Stomach (tissue), 9 donors: ENCODE measurements around the gene DUSP28. TPM values are rescaled to one million over a fixed set of nuclear protein-coding genes. Genes with fewer than 3 reads are reported as not detected.

Experiments
- DNase-seq, 2 donors: peaks; one replicate each; pipeline versions ENCODE4 v3.0.0 to v3.0.0-alpha.2; 2013 to 2019
- H3K27ac ChIP-seq, 5 donors: fragments of 200-600 bp in 4 of 5; sonication (generic) in 4 of 5; one replicate each; pipeline ENCODE4 v1.5.1; 2013 to 2019; ENCODE audit warnings: mild to moderate bottlenecking in 1 of 5, moderate library complexity in 1 of 5
- H3K27me3 ChIP-seq, 3 donors: fragments of 200-600 bp; sonication (generic); one replicate each; pipeline ENCODE4 v1.5.1; 2017 to 2019; ENCODE audit warnings: mixed run types in 1 of 3
- H3K36me3 ChIP-seq, 4 donors: fragments of 200-600 bp; sonication (generic); 1 replicate in 3 of 4; 2 replicates in 1 of 4; pipeline ENCODE4 v1.5.1; 2016 to 2019
- H3K4me1 ChIP-seq, 4 donors: fragments of 200-600 bp; sonication (generic); one replicate each; pipeline ENCODE4 v1.5.1; 2016 to 2019
- H3K4me3 ChIP-seq, 4 donors: fragments of 200-600 bp; sonication (generic) in 3 of 4; one replicate each; pipeline ENCODE4 v1.5.1; 2016 to 2019; ENCODE audit warnings: mild to moderate bottlenecking in 1 of 4
- H3K9me3 ChIP-seq, 4 donors: fragments of 200-600 bp; sonication (generic); one replicate each; pipeline ENCODE4 v1.5.1; 2016 to 2019
- CTCF ChIP-seq, 7 experiments: fragments of 450-650 bp in 4 of 7; fragments of 200-600 bp in 3 of 7; sonication (generic) in 3 of 7; IDR thresholded peaks; one replicate each; pipeline ENCODE4 v1.5.1; 2016 to 2019; ENCODE audit warnings: antibody characterized with exemption in 7 of 7, control low read depth in 2 of 7, mild to moderate bottlenecking in 1 of 7
- EP300 ChIP-seq: sonication (generic); formaldehyde crosslinking; IDR thresholded peaks from one replicate; pipeline ENCODE4 v1.6.1; 2017; ENCODE audit warnings: antibody characterized with exemption
- POLR2A ChIP-seq, 4 donors: fragments of 450-650 bp; IDR thresholded peaks; one replicate each; pipeline ENCODE4 v1.6.1; 2016; ENCODE audit warnings: antibody characterized with exemption in 4 of 4, control low read depth in 2 of 4, mild to moderate bottlenecking in 1 of 4, moderate library complexity in 1 of 4
- POLR2AphosphoS5 ChIP-seq, 3 donors: sonication (generic); formaldehyde crosslinking; IDR thresholded peaks; one replicate each; pipeline ENCODE4 v1.6.1; 2016; ENCODE audit warnings: antibody characterized with exemption in 3 of 3
- WGBS, 5 donors: extraction: QIAGEN DNeasy Blood & Tissue Kit in 3 of 5; methylation state at CpG; one replicate each; pipeline versions ENCODE4 v1.1.5 to v1.1.7; 2013 to 2018; 5-methylcytosine and 5-hydroxymethylcytosine counted together
- intact Hi-C: fragments of 100-400 bp; cut with DNase I; formaldehyde crosslinking; loops from one replicate; pipeline ENCODE4 v1.15.1; 2023; ENCODE audit warnings: low total_unique reads
- polyA plus RNA-seq, 3 donors: library from polyadenylated mRNA; stranded (reverse); fragments of 200-250 nt; gene quantifications; one replicate each; pipeline ENCODE4 v1.2.3, GENCODE V29; 2013
- total RNA-seq, 5 donors: library from RNA; depleted of rRNA; stranded (reverse); fragments of >200 nt; gene quantifications; one replicate each; pipeline versions ENCODE4 v1.1.0 to v1.2.3, GENCODE V29; 2014 to 2016
- donor health status: healthy with polysubstance abuse.
- donor health status: Bipolar disorder and iron deficiency.
- donor health status: healthy.

Gene DUSP28
- total and polyA plus RNA-seq, 8 donors = 1.3 to 71.5 (median 4.0) TPM

DNA sequence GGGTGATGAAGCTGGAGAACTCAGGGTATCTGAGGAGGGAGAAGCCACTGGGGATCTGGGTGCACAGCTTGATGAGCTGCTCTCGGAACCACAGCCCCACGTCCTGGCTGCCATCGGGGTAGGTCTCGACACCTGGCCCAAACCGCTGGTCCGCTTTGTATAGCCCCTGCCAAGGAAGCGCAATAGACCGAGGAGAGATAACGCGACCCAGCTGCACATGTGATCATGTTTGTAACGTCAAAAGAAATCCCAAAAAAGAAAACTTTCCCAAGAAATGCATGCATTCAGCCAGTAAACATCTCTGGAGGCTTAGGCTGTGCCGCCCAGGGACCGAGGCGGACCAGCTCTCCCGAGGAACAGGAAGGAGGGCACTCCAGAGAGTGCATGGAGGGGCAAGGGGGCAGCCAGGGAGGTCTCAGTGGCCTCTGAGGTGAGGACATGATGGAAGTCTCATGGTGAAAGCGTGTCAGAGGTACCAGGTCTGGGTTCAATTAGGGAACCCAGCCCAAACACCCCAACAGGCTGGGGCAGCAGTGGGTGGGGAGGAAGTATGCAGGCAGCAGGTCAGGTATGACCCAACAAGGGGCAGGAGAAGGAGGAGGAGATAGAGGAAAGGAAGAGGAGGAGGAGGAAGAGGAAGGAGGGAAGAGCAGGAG is 30.7 kb upstream of the DUSP28 start:
- H3K27ac ChIP-seq = no peak overlapping the region
- no peaks in the 10 kb centered on the region for H3K27me3 ChIP-seq
- peaks cover 0 to 55% (median 26%) of the 10 kb centered on the region in 4 donors for H3K9me3 ChIP-seq
- 93 to 97% (median 96%) methylated on average over 16 of the region's 16 CpGs for WGBS, 5 donors
- H3K4me3 ChIP-seq = no peak overlapping the region
- TF ChIP-seq EP300 = no peak
- no peak for TF ChIP-seq POLR2A (IDR thresholded peaks at IDR 0.05)
- TF ChIP-seq POLR2AphosphoS5 (IDR thresholded peaks at IDR 0.05) = no peak
- TF ChIP-seq CTCF (IDR thresholded peaks at IDR 0.05) = no peak
- H3K4me1 ChIP-seq = no peaks in the 10 kb centered on the region
- H3K36me3 ChIP-seq = peaks cover 7 to 75% (median 59%) of the 10 kb centered on the region in 4 donors
- intact Hi-C loops = no loop called here
- no peak for DNase-seq

DNA sequence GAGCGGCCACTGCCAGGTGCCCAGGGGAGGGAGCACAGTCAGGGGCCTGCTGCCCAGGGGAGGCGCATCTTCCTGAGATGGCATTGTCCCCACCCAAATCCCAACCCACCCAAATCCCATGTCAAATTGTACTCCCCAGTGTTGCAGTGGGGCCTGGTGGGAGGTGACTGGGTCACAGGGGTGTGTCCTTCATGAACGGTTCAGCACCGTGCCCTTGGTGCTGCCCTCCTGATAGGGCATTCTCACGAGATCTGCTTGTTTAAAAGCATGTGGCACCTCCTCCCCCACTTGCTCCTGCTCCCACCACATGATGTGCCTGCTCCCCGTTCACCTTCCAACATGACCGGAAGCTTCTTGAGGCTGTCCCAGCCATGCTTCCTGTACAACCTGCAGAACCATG is 30.0 kb upstream of the DUSP28 start:
- H3K9me3 ChIP-seq = peaks cover 0 to 48% (median 23%) of the 10 kb centered on the region in 4 donors
- no peak for TF ChIP-seq POLR2AphosphoS5 (IDR thresholded peaks at IDR 0.05)
- TF ChIP-seq POLR2A (IDR thresholded peaks at IDR 0.05) = no peak
- no peak for TF ChIP-seq EP300
- TF ChIP-seq CTCF (IDR thresholded peaks at IDR 0.05) = no peak

GRCh38 chr2:240531038-240531437 is 29.1 kb upstream of the DUSP28 start:
- TF ChIP-seq POLR2A (IDR thresholded peaks at IDR 0.05) (no peak), EP300 (no peak), POLR2AphosphoS5 (IDR thresholded peaks at IDR 0.05) (no peak), CTCF (IDR thresholded peaks at IDR 0.05) (no peak)
- WGBS, 5 donors = 97 to 99% (median 99%) methylated on average over 5 of the region's 5 CpGs
- Histone ChIP-seq H3K4me3 (no peak overlapping the region), H3K36me3 (peaks cover 6 to 68% (median 46%) of the 10 kb centered on the region in 4 donors), H3K4me1 (no peaks in the 10 kb centered on the region), H3K27me3 (no peaks in the 10 kb centered on the region), H3K27ac (no peak overlapping the region), H3K9me3 (peaks cover 0 to 40% (median 20%) of the 10 kb centered on the region in 4 donors)
- intact Hi-C loops = no loop called here
- no peak for DNase-seq

More for the DNA sequence above, 30.0 kb upstream of the DUSP28 start:
- Histone ChIP-seq H3K27ac (no peak overlapping the region), H3K4me3 (no peak overlapping the region), H3K36me3 (peaks cover 6 to 75% (median 54%) of the 10 kb centered on the region in 4 donors), H3K4me1 (no peaks in the 10 kb centered on the region), H3K27me3 (no peaks in the 10 kb centered on the region)
- intact Hi-C loops = no loop called here
- no peak for DNase-seq
- 88 to 97% (median 92%) methylated on average over 7 of the region's 7 CpGs for WGBS, 5 donors

- Histone ChIP-seq H3K36me3 (peaks cover 7 to 61% (median 44%) of the 10 kb centered on the region in 4 donors), H3K4me1 (no peaks in the 10 kb centered on the region), H3K27me3 (no peaks in the 10 kb centered on the region), H3K9me3 (peaks cover 0 to 40% (median 20%) of the 10 kb centered on the region in 4 donors), H3K27ac (no peak overlapping the region), H3K4me3 (no peak overlapping the region)
- DNase-seq = no peak
- TF ChIP-seq CTCF (IDR thresholded peaks at IDR 0.05) = no peak
- TF ChIP-seq EP300 = no peak
- 90 to 100% (median 97%) methylated on average over 1 of the region's 1 CpG for WGBS, 5 donors
- intact Hi-C loops = no loop called here
Observed at GRCh38 chr2:240532031-240532775, 28.0 kb upstream of the DUSP28 start.
